Activated T-cell treated with anti-CD3 and anti-CD28 coated beads, Interleukin-2, amount 50 U/mL, for 4 hours (primary cell): ENCODE data around the gene PIGP. TPM values are rescaled to one million over a fixed set of nuclear protein-coding genes. Genes with fewer than 3 reads are reported as not detected.
"Not testable (repeated sequence)": the region's sequence is repeated elsewhere in the genome, so short reads cannot be mapped to it uniquely, and the experiment has no call there.

ENCODE experiments used
- ATAC-seq, 2 donors: fragments of 200-7000 bp; cut with Tn5 transposase; one replicate each; pipeline ENCODE4 v1.10.0; 2021
- DNase-seq: peaks from one replicate; pipeline ENCODE4 v3.0.0-alpha.2; 2020
- H3K27me3 Mint-ChIP-seq: one replicate; pipeline ENCODE4 v1.8.0; 2021; ENCODE audit warnings: low read depth, mixed read lengths
- H3K36me3 Mint-ChIP-seq: one replicate; pipeline ENCODE4 v1.8.0; 2022; ENCODE audit warnings: mixed read lengths; ENCODE audit not compliant: insufficient read depth
- H3K4me1 Mint-ChIP-seq: one replicate; pipeline ENCODE4 v1.8.0; 2021; ENCODE audit warnings: low read depth, mixed read lengths
- H3K4me3 Mint-ChIP-seq: one replicate; pipeline ENCODE4 v1.8.0; 2021; ENCODE audit warnings: mild to moderate bottlenecking, moderate library complexity, mixed read lengths
- H3K9me3 Mint-ChIP-seq: one replicate; pipeline ENCODE4 v1.8.0; 2021; ENCODE audit warnings: mixed read lengths
- total RNA-seq, 3 donors: library from RNA; stranded (reverse); gene quantifications; one replicate each; pipeline ENCODE4 v1.2.1, GENCODE V29; 2021

PIGP gene
- total RNA-seq, 3 donors from 2014 or later, result 14.7 to 17.8 (median 15.9) TPM

DNA sequence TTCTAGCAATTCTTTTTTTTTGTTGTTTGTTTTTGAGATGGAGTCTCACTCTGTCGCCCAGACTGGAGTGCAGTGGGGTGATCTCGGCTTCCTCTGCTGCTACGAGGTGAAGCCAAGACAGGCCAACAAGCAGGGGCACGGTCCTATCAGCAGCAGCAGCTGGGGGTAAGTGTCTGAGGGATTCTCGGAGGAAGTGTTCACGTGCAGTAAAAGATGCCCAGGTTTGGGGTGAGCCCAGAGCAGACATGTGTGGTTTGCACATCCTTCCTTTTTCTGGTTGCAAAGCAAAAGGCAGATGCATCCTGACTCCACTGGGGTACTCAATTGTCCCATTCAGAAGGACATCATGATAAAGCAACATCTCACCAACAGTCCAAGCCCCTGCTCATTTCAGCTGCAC lies 27.7 kb downstream of the PIGP start:
- ATAC-seq (peak in 1 of 2 donors; percentile 27), DNase-seq (no peak)
- Mint-ChIP-seq H3K4me3 (no peak overlapping the region), H3K27me3 (peaks cover 9% of the 10 kb centered on the region), H3K9me3 (no peaks in the 10 kb centered on the region), H3K36me3 (no peaks in the 10 kb centered on the region), H3K4me1 (peaks cover 10% of the 10 kb centered on the region)

DNA sequence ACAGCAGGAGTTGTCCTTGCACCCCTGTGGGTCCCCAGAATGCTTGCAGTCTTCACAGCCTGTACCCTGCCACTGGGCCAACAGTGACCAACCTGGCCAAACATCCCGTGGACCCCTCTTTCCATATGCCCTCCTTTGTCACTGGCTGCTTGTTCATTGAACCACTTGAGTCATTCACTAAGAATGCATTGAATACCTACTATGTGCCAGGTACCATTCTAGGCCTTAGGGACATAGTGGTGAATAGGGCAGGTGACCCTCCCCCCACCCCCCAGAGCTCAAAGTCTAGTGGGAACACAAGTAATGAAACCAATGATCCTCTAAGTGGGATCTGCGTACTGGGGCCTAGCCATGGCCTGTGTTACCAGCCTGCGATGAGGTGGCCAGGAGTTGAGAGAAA lies 28.2 kb downstream of the PIGP start:
- ATAC-seq (no peak), DNase-seq (no peak)
- Mint-ChIP-seq H3K36me3 (no peaks in the 10 kb centered on the region), H3K4me3 (no peak overlapping the region), H3K9me3 (no peaks in the 10 kb centered on the region), H3K4me1 (peaks cover 10% of the 10 kb centered on the region), H3K27me3 (peaks cover 9% of the 10 kb centered on the region)

DNA sequence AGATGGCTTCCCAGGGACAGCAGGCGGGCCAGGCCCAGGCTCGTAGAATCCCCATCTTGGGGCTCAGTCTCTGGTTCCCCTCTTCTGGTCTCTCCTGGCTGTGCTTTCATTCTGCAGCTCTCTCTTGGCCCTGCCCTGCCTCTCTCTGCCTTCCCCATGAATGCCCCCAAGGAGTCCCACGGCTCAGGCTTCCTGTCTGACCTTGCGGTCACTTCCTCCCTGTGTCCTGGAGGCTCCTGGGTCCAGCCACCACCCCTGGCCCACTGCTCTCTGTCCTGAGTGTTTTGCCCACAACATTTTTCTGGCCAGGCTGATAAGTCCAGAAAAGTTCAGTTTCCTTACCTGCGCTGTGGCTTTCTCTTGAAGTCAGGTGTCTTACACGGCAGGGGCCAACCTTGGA lies 29.1 kb downstream of the PIGP start:
- no peaks in the 10 kb centered on the region for H3K9me3 Mint-ChIP-seq
- H3K4me1 Mint-ChIP-seq, result peaks cover 10% of the 10 kb centered on the region
- peaks cover 9% of the 10 kb centered on the region for H3K27me3 Mint-ChIP-seq
- DNase-seq, result no peak
- H3K4me3 Mint-ChIP-seq, result no peak overlapping the region
- ATAC-seq, result no peak
- H3K36me3 Mint-ChIP-seq, result no peaks in the 10 kb centered on the region

DNA sequence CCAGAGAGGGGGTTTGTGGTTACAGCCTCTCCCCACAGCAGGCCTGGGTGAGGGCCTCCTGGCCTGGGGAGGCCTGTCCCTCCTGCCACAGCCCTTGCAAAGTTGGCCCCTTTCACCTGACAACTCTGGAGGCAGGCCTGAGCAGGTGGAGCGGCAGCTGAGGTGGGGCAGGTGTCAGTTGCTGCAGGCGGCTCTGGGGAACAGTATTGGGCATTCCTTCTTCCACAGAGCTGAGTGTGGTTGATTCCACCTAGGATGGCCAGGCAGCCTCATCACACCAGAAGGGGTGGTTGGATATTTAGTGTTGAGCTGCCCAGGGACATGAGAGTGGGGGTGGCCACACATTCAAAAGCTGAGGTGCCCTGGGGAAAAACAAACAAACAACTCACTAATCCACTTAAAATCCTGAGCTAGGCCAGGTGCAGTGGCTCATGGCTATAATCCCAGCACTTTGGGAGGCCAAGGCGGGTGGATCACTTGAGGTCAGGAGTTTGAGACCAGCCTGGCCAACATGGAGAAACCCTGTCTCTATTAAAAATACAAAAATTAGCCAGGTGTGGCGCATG lies 31.1 kb downstream of the PIGP start:
- H3K4me1 Mint-ChIP-seq, result peaks cover 10% of the 10 kb centered on the region
- no peak overlapping the region for H3K4me3 Mint-ChIP-seq
- DNase-seq, result no peak
- H3K36me3 Mint-ChIP-seq, result no peaks in the 10 kb centered on the region
- ATAC-seq, result no peak
- H3K27me3 Mint-ChIP-seq, result peaks cover 6% of the 10 kb centered on the region
- no peaks in the 10 kb centered on the region for H3K9me3 Mint-ChIP-seq

DNA sequence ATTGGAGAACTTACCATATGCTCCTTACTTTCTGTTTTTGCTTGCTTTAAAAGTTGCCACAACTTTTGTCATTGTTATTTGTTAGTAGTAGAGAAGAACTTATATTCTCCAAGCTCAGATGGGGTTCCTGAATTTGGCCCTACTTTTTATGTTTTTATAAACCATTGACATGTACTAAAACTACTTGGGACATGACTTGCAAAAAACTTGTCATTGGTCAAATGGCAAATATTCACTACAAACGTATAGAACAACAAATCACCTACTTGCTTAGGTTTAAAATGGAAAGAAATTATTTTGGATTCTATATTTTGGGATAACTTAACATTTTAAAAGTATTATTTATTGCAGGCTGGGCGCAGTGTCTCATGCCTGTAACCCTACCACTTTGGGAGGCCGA lies 32.7 kb downstream of the PIGP start:
- ATAC-seq (no peak), DNase-seq (no peak)
- H3K36me3 Mint-ChIP-seq, result no peaks in the 10 kb centered on the region
- H3K4me3 Mint-ChIP-seq, result no peak overlapping the region
- peaks cover 3% of the 10 kb centered on the region for H3K27me3 Mint-ChIP-seq
- H3K9me3 Mint-ChIP-seq, result no peaks in the 10 kb centered on the region
- peaks cover 6% of the 10 kb centered on the region for H3K4me1 Mint-ChIP-seq

DNA sequence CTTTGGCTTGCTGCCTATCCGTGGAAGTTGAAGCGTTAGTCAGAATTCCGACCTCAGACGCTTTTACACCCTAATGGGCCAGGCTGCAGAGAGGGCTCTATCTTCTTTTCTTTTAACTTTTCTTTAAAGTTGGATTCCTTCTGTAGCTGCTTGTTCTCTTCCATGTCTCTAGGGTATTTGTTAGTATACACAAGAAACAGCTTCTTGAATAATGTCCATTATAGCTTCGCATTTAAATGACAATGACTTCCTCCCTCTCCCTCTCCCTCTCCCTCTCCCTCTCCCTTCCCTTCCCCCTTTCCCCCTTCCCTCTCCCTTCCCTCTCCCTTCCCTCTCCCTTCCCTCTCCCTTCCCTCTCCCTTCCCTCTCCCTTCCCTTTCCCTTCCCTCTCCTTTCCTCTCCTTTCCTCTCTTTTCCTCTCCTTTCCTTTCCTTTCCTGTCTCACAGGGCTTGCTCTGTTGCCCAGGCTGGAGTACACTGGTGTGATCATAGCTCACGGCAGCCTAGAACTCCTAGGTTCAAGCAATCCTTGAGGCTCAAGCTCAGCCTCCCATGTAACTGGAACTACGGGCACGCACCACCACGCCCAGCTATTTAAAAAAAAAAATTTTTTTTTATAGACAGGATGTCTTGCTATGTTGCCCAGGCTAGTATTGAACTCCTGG lies 33.3 kb downstream of the PIGP start:
- Mint-ChIP-seq H3K4me3 (no peak overlapping the region), H3K27me3 (peaks cover 3% of the 10 kb centered on the region), H3K9me3 (no peaks in the 10 kb centered on the region), H3K36me3 (no peaks in the 10 kb centered on the region), H3K4me1 (no peaks in the 10 kb centered on the region)
- ATAC-seq, result no peak
- DNase-seq, result no peak

DNA sequence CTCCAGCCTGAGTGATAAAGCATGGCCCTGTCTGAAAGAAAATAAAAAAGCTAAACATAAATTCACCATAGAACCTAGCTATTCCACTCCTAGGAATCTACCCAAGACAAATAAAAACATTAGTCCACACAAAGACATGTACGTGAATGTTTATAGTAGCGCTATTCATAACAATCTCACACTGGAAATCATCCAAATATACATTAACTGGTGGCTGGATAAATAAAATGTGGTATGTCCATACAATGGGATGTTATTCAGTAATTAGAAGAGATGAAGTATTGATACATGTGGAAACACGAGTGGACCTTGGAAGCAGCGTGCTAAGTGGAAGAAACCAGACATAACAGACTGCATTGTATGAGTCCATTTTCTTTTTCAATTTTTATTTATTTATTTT lies 36.7 kb downstream of the PIGP start:
- DNase-seq (no peak), ATAC-seq (no peak)
- H3K4me3 Mint-ChIP-seq, result no peak overlapping the region
- no peaks in the 10 kb centered on the region for H3K36me3 Mint-ChIP-seq
- H3K27me3 Mint-ChIP-seq, result peaks cover 7% of the 10 kb centered on the region
- no peaks in the 10 kb centered on the region for H3K4me1 Mint-ChIP-seq
- no peaks in the 10 kb centered on the region for H3K9me3 Mint-ChIP-seq

DNA sequence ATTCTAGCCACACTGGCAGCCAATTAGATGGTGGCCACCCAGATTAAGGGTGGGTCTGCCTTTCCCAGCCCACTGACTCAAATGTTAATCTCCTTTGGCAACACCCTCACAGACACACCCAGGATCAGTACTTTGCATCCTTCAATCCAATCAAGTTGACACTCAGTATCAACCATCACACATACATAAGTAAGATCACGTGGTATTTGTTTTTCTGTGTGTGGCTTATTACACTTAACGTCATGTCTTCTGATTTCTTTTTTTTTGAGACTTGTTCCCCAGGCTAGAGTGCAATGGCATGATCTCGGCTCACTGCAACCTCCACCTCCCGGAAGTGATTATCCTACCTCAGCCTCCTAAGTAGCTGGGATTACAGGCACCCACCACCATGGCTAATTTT lies 38.5 kb downstream of the PIGP start:
- H3K4me3 Mint-ChIP-seq, ATAC-seq, H3K27me3 Mint-ChIP-seq, H3K9me3 Mint-ChIP-seq, H3K36me3 Mint-ChIP-seq, DNase-seq, H3K4me1 Mint-ChIP-seq: not testable (repeated sequence)

DNA sequence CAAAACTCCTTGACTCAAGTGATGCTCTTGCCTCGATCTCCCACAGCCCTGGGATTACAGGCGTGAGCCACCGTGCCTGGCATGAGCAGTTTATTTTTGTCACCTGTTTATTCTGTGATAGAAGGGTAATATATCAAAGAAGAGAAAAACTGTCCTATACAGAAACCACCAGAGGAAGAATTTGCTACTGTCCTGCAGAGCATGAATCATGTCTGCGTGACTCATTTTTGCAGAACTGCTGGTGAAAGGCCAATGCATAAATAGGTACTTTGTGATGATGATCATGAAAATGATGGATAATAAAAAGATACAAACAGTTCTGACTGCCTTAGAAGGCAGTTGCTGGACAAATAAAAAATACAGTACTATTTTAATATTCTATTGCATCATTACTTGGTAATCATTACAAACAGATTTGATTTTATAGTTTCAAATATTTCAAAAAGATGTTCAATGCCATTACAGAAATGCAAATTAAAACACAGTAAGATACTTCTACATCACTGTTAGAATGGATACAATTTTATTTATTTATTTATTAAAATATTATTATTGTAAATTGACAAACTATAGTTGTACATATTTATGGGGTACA lies 39.9 kb downstream of the PIGP start:
- no peak overlapping the region for H3K4me3 Mint-ChIP-seq
- H3K9me3 Mint-ChIP-seq, result no peaks in the 10 kb centered on the region
- no peaks in the 10 kb centered on the region for H3K4me1 Mint-ChIP-seq
- peaks cover 7% of the 10 kb centered on the region for H3K27me3 Mint-ChIP-seq
- no peak for ATAC-seq
- no peak for DNase-seq
- H3K36me3 Mint-ChIP-seq, result no peaks in the 10 kb centered on the region

DNA sequence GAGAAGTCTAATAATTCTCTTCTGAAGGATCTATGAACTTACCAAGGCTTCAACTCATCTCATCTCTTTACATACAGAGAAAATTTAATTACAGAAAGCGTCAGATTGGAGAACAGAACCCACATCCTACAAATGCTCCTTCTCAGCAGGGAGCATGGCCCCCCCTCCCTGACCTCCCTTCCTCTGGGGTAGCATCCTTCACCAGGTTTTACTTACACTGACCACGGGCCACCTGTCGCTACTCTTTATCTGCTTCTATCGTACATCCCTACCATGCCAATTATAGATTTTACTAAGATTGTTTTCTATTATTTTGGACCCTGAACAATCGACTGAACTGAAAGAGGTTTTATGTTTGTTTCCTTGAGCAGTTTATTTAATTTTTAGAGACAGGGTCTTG lies 40.6 kb downstream of the PIGP start:
- H3K4me3 Mint-ChIP-seq, result no peak overlapping the region
- no peaks in the 10 kb centered on the region for H3K4me1 Mint-ChIP-seq
- ATAC-seq (no peak), DNase-seq (no peak)
- peaks cover 7% of the 10 kb centered on the region for H3K27me3 Mint-ChIP-seq
- H3K9me3 Mint-ChIP-seq, result no peaks in the 10 kb centered on the region
- H3K36me3 Mint-ChIP-seq, result no peaks in the 10 kb centered on the region

DNA sequence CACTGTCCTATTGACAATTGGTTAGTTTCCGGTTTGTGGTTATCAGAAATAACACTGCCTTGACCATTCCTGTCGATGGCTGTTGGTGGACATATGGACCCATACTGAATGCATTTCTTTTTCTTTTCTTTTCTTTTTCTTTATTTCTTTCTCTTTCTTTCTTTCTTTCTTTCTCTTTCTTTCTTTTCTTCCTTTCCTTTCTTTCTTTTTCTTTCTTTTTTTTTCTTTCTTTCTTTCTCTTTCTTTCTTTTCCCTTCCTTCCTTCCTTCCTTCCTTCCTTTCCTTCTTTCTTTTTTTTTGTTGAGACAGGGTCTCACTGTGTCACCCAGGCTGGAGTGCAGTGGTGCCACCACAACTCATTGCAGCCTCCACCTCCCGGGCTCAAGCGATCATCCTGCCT lies 42.0 kb downstream of the PIGP start:
- no peak for ATAC-seq
- DNase-seq, result no peak
- H3K4me3 Mint-ChIP-seq, result no peak overlapping the region

DNA sequence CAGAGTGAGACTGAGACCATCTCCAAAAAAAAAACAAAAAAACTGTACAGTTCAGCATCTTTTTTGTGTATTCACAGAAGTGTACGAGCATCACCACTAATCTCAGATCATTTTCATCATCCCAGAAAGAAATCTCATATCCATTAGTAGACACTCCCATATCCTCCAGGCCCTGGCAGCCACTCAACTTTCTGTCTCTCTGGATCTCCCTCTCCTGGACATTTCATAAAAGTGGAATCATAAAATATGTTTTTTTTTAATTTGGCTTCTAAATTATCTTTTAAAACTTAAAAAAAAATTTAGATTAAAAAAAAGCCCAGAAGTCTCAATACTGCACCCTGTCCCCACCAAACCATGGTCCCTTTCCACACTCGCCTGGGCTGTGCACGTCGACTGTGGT lies 44.3 kb downstream of the PIGP start:
- Mint-ChIP-seq H3K4me3 (no peak overlapping the region), H3K27me3 (no peaks in the 10 kb centered on the region), H3K4me1 (no peaks in the 10 kb centered on the region), H3K36me3 (no peaks in the 10 kb centered on the region), H3K9me3 (no peaks in the 10 kb centered on the region)
- DNase-seq (no peak), ATAC-seq (no peak)

More for the DNA sequence above, 42.0 kb downstream of the PIGP start:
- Mint-ChIP-seq H3K9me3 (no peaks in the 10 kb centered on the region), H3K4me1 (no peaks in the 10 kb centered on the region), H3K27me3 (peaks cover 4% of the 10 kb centered on the region), H3K36me3 (no peaks in the 10 kb centered on the region)

DNA sequence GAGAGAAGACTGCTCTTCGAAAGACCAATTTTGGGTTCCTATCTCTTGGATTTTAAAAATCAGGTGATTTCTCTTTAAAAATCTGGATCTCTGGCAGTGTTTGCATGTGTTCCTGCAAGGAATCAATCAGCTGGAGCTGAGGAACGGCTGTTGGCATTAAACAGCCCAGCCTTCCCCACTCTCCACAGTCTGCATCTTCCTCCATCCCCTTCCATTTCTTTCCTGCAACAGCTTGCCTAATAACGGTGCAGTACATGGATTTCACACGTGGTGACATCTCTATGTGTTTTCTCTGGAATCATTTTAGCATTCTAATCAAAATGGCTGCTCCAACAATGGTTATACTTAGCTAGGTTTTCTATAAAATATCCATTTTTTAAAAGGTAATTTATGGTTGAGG lies 46.4 kb downstream of the PIGP start:
- H3K9me3 Mint-ChIP-seq, result no peaks in the 10 kb centered on the region
- no peaks in the 10 kb centered on the region for H3K27me3 Mint-ChIP-seq
- ATAC-seq (no peak), DNase-seq (no peak)
- H3K4me3 Mint-ChIP-seq, result no peak overlapping the region
- no peaks in the 10 kb centered on the region for H3K36me3 Mint-ChIP-seq
- no peaks in the 10 kb centered on the region for H3K4me1 Mint-ChIP-seq

DNA sequence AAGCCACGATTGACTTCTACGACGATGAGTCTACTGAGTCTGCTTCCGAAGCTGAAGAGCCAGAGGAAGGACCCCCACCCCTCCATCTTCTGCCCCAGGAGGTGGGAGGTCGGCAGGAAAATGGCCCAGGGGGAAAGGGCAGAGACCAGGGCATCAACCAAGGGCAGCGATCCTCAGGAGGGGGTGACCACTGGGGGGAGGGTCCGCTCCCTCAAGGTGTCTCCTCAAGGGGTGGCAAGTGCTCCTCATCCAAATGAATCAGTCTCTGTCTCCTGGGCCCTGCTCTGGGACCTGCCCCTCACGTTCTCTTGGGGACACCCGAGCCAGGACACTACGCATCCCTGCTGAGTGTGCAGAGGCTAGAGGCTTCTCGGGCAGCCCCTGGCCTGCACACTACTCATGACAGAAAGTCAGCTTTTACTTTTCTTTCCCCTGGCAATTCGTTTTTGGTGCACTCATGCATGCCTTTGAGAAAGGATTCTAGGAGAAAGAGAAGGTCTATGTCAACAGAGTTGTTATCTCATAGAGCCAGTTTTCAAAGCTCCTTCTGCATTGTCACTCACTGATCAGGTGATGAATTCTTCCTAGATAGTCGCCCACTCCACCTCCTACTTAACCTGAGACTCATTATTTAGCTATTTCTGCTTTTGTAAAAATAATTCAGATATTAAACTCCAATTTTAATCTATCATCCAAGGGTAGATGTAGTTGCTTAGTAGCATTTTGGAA lies 54.8 kb downstream of the PIGP start:
- DNase-seq, result no peak
- no peak for ATAC-seq
- Mint-ChIP-seq H3K36me3 (no peaks in the 10 kb centered on the region), H3K9me3 (no peaks in the 10 kb centered on the region), H3K4me3 (no peak overlapping the region), H3K4me1 (no peaks in the 10 kb centered on the region), H3K27me3 (peaks cover 9% of the 10 kb centered on the region)
